Measurements from ENCODE around the gene FER1L5. TPM values are rescaled to one million over a fixed set of nuclear protein-coding genes. Genes with fewer than 3 reads are reported as not detected.

Gene FER1L5
- total RNA-seq, 1 experiment from 2014 or later = 0.91 TPM

- Histone ChIP-seq H3K4me1 (ENCODE audit: control insufficient read depth in 1 of 2, insufficient read depth in 2 of 2, low read length in 2 of 2) (no peaks in the 10 kb centered on the region), H3K79me2 (ENCODE audit: insufficient read depth, low read length) (no peaks in the 10 kb centered on the region), H3K4me2 (ENCODE audit: low read length) (no peak overlapping the region), H4K20me1 (ENCODE audit: insufficient read depth) (no peaks in the 10 kb centered on the region), H3K9me2 (ENCODE audit: insufficient read depth) (no peaks in the 10 kb centered on the region), H3K27ac (ENCODE audit: low read depth, low read length) (no peak overlapping the region), H2AFZ (ENCODE audit: low read depth, low read length, poor library complexity, severe bottlenecking) (no peak overlapping the region), H3K4me3 (replicated peaks in 1 of 2; ENCODE audit: low read depth in 1 of 2, low read length in 2 of 2) (no peak overlapping the region), H3K9me3 (ENCODE audit: control insufficient read depth in 1 of 2, insufficient read depth in 1 of 2, low read depth in 1 of 2, low read length in 2 of 2) (no peaks in the 10 kb centered on the region), H3K36me3 (ENCODE audit: control insufficient read depth in 1 of 2, insufficient read depth in 2 of 2, low read length in 2 of 2) (no peaks in the 10 kb centered on the region), H3K27me3 (ENCODE audit: insufficient read depth, low read length) (no peaks in the 10 kb centered on the region), H3K9ac (ENCODE audit: low read length) (no peak overlapping the region)
- ChIA-PET POLR2A (no interaction called here), CTCF (no interaction called here), RAD21 (ENCODE audit: low non-redundant PET in 1 of 2, low total read pairs in 2 of 2, uncharacterized antibody in 2 of 2, unreplicated experiment in 2 of 2) (no interaction called here)
- BruUV-seq (replicated peaks) = no TSS peak
- DNase-seq (ENCODE audit: low read depth, low spot score) (no peak), ATAC-seq (no peak)
- no peak for TF ChIP-seq ZNF274 (IDR thresholded peaks at IDR 0.05; ENCODE audit: low read depth, low read length)
- no peak for TF ChIP-seq FOSL1 (IDR thresholded peaks at IDR 0.05; ENCODE audit: low read depth)
- TF ChIP-seq, protein P1, sequence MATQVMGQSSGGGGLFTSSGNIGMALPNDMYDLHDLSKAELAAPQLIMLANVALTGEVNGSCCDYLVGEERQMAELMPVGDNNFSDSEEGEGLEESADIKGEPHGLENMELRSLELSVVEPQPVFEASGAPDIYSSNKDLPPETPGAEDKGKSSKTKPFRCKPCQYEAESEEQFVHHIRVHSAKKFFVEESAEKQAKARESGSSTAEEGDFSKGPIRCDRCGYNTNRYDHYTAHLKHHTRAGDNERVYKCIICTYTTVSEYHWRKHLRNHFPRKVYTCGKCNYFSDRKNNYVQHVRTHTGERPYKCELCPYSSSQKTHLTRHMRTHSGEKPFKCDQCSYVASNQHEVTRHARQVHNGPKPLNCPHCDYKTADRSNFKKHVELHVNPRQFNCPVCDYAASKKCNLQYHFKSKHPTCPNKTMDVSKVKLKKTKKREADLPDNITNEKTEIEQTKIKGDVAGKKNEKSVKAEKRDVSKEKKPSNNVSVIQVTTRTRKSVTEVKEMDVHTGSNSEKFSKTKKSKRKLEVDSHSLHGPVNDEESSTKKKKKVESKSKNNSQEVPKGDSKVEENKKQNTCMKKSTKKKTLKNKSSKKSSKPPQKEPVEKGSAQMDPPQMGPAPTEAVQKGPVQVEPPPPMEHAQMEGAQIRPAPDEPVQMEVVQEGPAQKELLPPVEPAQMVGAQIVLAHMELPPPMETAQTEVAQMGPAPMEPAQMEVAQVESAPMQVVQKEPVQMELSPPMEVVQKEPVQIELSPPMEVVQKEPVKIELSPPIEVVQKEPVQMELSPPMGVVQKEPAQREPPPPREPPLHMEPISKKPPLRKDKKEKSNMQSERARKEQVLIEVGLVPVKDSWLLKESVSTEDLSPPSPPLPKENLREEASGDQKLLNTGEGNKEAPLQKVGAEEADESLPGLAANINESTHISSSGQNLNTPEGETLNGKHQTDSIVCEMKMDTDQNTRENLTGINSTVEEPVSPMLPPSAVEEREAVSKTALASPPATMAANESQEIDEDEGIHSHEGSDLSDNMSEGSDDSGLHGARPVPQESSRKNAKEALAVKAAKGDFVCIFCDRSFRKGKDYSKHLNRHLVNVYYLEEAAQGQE (IDR thresholded peaks at IDR 0.05; ENCODE audit: low read depth) = no peak
- no peak for TF ChIP-seq ATF3 (IDR thresholded peaks at IDR 0.05)
- no peak for TF ChIP-seq EZH2phosphoT487 (IDR thresholded peaks at IDR 0.05; ENCODE audit: borderline replicate concordance)
- TF ChIP-seq TCF7L2 (IDR thresholded peaks at IDR 0.05; ENCODE audit: borderline replicate concordance, extremely low read depth, insufficient read depth, insufficient read length) = no peak
- no peak for TF ChIP-seq EGR1 (IDR thresholded peaks at IDR 0.05; ENCODE audit: low read depth)
- no peak for TF ChIP-seq SP1 (IDR thresholded peaks at IDR 0.05; ENCODE audit: low read depth)
- TF ChIP-seq SRF (IDR thresholded peaks at IDR 0.05; ENCODE audit: low read depth) = no peak
- intact Hi-C loops (cut with micrococcal nuclease) = no loop called here
Measured at GRCh38 chr2:96699621-96700020, 57.1 kb downstream of the FER1L5 start.
